H1 (cell line): ENCODE data around the gene MIA2. TPM values are rescaled to one million over a fixed set of nuclear protein-coding genes. Genes with fewer than 3 reads are reported as not detected.

Experiments used
- JUND ChIP-seq: IDR thresholded peaks from 2 replicates; pipeline ENCODE4 v1.6.1; 2011; ENCODE audit warnings: mild to moderate bottlenecking, improper control_type of control experiment, low read length
- KDM5A ChIP-seq: fragments of 200-600 bp; IDR thresholded peaks from 2 replicates; pipeline ENCODE4 v1.7.1; 2012; ENCODE audit warnings: mild to moderate bottlenecking, low read length, inconsistent platforms, mixed read lengths
- RAD21 ChIP-seq, 2 experiments: IDR thresholded peaks in 1 of 2; conservative IDR thresholded peaks in 1 of 2; 2 replicates each; pipeline ENCODE4 v1.6.1; 2011; ENCODE audit warnings: low read depth in 2 of 2, low read length in 2 of 2, improper control_type of control experiment in 1 of 2, inconsistent platforms in 1 of 2, mild to moderate bottlenecking in 1 of 2, moderate library complexity in 1 of 2
- USF2 ChIP-seq: IDR thresholded peaks from 2 replicates; pipeline ENCODE4 v1.6.1; 2011; ENCODE audit warnings: low read length, improper control_type of control experiment
- polyA plus RNA-seq, 7 experiments: library from polyadenylated mRNA; depleted of rRNA in 3 of 7; stranded (reverse) in 5 of 7; unstranded in 2 of 7; fragments of >200 nt in 5 of 7; fragments of 200-250 nt in 2 of 7; gene quantifications; 1 replicate in 5 of 7; 2 replicates in 1 of 7; 4 replicates in 1 of 7; pipeline versions ENCODE4 v1.2.1 to v1.2.3, GENCODE V29; 2011 to 2013; ENCODE audit warnings: missing spikeins in 2 of 7, mixed read lengths in 2 of 7
- total RNA-seq: library from RNA; stranded (reverse); fragmentation: NEBNext Ultra II Directional; extraction: Animal tissue kit (Norgen Biotek cat#: 25700); gene quantifications from 2 replicates; pipeline ENCODE4 v1.2.1, GENCODE V29; 2021

MIA2 gene
- total and polyA plus RNA-seq, 2 of the 8 experiments (the other 6 are each of a cell fraction or from before 2014, with no cell fraction given): 10.1 to 15.0 TPM

GRCh38 chr14:39233680-39234326, at the start of gene MIA2 (continued):
- TF ChIP-seq USF2 (no peak), KDM5A (no peak), RAD21 (IDR thresholded peaks at IDR 0.05 in 1 of 2, conservative IDR thresholded peaks at IDR 0.05 in 1 of 2; ENCODE audit: low read depth in 2 of 2, low read length in 2 of 2) (no peak), JUND (no peak)
